HTERT RPE-1 (cell line): Measurements from ENCODE around the gene STX18.

Experiments
- in situ Hi-C: fragments of 300-500 bp; cut with MboI; formaldehyde crosslinking; loops from 4 replicates; pipeline ENCODE4 v1.14.3; 2020; ENCODE audit warnings: low sequenced_read_pairs

Gene STX18

DNA sequence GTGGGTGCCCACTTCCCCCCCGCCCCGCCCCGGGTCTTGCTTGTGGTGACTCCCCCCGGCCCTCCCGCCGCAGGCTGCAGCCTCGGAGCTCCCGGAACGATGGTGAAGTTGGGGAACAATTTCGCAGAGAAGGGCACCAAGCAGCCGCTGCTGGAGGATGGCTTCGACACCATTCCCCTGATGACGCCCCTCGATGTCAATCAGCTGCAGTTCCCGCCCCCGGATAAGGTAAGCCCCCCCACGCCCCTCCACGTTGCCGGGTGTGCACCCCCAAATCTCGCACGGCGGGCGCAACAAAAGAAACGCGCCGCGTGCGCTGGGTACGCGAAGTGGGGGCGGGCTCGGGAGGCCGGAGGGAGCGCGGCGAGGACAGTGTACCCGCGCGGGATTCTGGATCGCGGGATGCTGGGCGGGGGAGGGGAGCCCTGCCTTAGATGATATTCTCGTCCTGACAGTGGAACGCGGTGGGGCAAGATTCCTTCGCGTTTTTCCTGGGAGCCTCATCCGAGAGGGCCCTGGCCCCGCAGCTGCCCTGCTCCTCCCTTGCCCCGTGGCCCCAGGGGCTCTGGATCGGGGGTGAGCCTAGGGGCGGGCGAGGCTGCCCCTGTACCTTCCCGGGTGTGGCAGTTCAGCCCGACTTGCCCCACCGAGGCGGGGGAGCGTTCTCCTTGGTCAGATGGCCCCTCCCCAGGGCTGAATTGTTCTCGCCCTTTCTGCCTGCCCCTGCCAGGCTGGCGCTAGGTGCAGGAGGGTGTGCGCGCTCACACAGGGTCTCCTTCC lies 154.1 kb downstream of the STX18 start:
- in situ Hi-C loops = no loop called here

DNA sequence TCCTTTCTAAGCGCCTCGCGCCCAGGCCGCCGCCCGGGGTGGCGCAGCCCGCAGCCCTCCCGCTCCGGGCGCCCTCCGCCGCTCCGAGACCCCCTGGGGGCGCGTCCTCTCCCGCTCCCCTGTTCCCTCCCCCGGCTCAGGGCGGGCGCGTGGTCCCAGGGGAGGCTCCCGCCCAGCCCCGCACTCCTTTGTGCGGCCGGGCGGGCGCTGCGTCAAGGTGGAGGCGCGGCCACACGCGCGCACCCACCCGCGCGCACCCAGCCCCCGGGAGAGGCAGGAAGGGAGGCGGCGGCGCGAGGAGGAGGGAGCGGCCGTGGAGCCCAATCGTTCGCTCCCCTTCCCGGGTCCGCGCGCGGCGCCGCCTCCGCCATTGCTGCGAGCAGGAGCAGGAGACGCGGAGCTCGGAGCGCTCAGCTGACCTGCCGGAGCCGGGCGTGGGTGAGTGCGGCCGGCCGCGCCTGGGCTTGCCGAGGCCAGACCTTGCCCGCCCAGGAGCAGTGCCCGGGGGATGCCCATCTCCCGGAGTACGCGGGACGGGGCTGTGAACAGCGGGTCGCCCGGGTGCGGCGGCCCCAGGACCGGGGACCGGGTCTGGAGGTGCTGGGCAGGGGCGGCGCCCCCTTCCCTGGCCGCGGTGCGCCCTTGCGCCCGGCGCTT lies 155.0 kb downstream of the STX18 start, which contains the start of gene NSG1:
NSG1 (plus strand) TSS at position 367 of the 657 bp plus-strand sequence. CDS start 528 bp downstream, outside the sequence.
- in situ Hi-C loops = no loop called here

DNA sequence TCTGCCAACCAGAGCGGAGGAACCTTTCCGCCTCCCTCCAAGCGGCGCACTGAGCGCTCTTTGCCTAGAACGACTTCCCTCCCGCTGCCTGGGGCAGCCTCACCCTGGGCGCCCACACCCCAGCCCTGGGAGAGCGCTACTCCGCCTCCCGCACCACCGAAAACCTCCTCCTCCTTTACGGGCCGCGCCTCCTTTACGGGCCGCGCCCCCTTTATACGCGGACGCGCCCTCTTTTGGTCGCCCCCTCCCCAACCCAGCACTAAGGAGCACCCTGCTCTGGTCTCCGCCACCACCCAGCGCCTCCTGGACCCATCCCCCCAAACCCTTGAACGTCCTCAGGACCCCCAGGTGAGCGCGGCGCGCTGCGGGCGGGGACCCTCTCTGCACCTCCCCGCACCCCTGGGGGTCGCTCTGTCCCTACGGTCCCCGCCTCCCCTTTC lies 155.5 kb downstream of the STX18 start:
- in situ Hi-C loops = no loop called here

DNA sequence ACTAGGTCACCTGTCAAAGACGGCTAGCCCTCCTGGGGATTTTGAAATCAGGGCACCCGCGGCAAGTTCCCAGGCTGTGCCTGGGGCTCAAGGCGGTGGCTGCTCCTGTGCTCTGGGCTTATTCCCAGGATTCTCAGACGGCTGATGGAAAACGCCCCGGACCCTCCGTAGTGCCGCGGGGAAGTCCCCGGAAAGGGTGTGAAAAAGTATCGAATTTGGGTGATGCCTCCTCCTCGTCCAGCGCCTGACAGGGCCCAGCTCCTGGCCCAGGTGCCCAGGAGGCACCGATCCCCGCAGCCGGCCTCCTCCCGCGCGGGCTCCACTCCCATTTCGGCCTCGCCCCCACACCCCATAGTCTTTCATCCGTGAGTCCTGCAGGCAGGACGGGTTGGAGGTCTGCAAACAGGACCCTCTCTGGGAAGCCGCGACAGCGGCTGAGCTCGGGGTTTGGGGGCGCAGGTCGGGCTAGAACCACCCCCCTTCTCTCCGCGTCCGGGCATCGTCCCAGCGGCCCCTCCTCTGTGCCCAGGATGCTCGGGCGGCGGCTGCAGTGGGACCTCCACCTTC lies 156.0 kb downstream of the STX18 start:
- in situ Hi-C loops = no loop called here

DNA sequence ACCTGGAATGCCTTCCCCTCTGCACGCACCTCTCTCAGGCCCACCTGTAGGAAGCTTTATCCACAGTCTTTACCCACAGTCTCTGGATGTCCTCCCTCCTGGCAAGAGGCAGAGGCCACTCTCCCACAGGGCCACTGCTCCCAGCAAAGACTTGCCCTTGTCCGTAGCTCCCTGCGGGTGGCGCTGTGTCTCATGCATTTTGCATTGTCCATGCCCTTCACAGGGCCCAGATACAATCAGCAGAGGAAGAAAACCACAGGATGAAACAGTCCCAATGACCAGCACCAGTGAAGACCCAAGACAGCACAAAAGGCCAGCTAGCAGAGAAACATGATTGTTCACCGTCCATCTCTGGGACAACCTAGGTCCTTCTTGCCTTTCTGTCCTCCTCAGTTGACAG lies 157.0 kb downstream of the STX18 start:
- in situ Hi-C loops = no loop called here

DNA sequence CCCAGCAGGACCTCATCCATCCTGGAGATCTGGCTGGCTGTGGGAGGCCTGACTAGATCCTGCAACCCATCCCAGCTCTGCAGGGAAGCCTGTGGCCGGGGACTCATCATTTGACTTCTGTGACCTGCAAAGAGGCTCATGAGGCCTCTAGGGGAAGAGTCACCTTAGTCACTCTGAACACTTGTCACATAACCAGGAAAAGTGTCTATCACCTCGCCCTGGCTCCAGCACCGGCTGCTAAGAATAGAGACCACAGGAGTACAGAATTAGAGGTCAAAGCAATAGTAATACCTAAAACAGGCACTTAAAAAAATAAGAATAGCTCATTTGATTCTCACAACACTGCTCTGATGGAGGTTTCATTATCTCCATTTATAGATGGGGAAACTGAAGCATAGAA lies 158.8 kb downstream of the STX18 start:
- in situ Hi-C loops = no loop called here

DNA sequence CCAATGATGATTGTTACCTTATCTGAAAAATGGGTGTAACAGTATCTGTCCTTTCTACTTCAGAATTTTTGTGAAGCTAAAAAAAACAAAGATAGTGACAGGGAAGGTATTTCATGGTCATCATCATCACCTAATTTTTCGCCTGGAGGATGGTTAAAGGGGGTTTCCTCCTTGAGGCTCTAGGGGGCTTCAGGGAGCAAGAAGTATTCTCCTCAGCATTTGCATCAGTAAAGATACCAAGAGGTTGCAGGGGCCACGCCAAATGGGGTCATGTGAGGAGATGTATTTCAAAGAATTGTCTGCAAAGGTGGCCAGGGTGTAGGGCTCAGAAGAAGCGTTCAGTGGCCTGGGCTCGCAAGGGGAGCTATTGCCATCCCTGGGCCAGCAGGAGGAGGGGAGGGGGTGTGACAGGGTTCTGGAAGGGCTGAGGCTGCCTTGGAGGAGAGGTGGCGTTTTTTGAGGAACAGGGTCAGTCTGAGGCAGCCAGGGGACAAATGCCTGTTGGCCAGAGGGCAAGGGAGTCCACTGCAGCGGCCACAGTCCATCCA lies 162.2 kb downstream of the STX18 start:
- in situ Hi-C loops = no loop called here

DNA sequence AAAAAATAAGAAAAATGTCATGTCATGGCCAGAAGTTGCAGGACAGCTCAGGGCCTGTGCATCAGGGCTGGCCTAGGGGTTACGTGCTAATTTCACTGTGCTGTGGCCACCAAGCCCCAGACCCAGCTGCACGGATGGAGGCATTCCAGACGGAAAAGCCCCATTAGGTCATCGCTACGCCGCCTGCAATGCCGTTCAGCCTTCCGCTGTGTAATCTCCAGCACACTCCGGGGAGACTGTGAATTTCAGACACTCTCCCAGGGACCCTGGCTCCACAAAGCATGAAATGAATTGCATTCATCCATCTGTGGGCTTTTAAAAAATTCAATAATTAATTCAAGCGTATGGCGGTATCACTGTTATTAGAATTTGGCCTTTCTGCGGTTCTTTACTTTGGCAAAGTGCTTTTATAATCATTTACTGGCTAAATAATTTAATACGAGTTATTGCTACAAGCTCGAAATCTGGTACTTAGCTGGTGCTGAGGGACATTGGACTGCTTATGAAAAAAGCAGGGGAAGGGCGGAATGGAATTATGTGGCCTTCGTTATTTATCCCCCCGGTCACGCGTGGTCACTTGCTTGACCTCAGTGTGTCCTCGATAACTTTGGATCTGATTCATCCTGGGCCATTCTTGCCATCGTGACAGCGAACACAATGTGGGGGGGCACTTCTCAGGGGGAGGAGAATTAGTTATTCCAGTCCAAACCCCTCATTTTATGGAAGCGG lies 164.0 kb downstream of the STX18 start:
- in situ Hi-C loops = no loop called here

DNA sequence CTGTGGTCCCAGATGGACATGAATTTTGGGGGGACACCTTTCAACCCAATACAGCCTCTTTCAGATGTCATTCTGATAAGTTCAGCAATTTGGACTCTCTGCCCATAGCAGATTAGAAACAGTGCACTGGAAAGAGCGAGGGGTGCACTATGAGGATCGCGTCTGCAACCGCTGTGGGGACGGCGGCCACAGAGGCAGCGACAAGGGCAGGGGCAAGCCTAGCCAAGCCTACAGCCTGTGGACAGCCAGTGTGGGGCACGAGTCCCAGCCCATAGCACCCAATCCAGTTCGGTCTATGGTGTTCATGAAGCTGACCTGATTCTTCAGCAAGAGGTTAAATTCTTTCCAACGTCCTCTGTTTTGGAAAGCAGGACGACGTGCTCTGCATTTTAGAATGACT lies 164.7 kb downstream of the STX18 start:
- in situ Hi-C loops = no loop called here

DNA sequence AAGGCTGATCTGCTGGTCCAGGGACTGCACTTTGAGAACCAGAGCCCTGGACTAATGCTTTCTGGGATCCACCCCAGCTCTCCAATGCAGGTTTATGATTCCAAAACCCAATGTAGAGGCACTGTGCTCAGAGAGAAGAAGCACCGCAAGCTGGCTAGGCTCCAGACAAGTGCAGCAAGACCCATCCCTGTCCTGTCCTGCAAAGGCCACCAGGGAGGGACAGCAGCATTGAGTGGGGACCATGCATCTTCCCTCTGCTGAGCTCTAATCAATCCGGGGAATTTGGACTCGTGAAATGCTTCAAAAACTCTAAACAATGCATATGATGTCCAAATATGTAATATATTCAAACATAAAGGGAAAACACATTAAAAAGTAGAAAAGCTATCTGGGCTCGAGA lies 165.8 kb downstream of the STX18 start:
- in situ Hi-C loops = no loop called here

DNA sequence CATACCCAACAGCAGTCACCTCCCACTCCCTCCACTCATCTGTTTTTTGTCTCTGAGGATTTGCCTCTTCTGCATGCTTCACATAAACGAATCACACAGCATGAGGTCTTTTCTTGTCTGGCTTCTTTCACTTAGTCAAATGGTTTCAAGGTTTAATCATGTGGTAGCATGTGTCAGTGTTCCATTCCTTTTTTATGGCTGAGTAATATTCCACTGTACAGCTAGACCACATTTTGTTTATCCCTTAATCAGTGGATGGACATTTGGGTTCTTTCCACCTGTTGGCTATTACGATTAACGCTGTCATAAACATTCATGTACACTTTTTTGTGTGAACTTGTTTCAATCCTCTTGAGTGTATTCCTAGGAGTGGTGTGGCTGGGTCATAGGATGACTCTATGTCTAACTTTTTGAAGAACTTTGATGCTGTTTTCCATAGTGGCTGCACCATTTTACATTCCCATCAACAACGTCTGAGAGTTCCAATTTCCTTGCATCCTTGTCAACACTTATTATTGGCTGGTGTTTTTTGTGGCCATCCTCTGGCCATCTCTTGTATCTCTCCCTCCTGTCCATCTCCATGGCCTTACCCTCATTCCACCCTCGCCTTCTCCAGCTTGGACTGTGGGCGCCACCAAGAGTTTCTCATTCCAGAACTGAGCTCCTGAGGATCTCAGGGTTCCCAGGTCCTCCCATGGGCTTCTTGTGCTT lies 167.3 kb downstream of the STX18 start:
- in situ Hi-C loops = no loop called here
